Stimulated activated CD8-positive, alpha-beta memory T cell treated with anti-CD3 and anti-CD28 coated beads, Interleukin-12 subunit alpha, Interleukin-12 subunit beta, amount 100 ng/mL, for 24 hours (primary cell): ENCODE measurements around the gene NKD2.
"Not testable (repeated sequence)": the region's sequence is repeated elsewhere in the genome, so short reads cannot be mapped to it uniquely, and the experiment has no call there.

Experiments used
- DNase-seq: peaks from one replicate; pipeline ENCODE4 v3.0.0-alpha.2; 2020; ENCODE audit errors: extremely low read depth

Gene NKD2

GRCh38 chr5:1000329-1000728 lies 8.3 kb upstream of the NKD2 start:
- no peak for DNase-seq

DNA sequence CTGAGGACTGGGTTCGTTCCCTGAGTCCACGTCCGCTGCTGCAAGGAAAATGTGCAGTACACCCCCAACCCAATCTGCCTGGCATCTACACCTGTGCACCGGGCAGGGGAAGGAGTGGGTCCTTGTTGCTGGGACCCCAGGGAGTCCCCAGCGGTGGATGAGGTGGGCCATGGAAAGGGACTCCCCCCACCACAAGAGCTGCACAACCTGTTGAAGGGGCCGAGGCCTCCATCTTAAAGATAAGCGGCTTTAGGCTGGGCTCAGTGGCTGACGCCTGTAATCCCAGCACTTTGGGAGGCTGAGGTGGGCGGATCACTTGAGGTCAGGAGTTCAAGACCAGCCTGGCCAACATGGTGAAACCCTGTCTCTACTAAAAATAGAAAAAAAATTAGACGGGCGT lies 7.8 kb upstream of the NKD2 start:
- not testable (repeated sequence) for DNase-seq

- no peak for DNase-seq
Observed at GRCh38 chr5:1001406-1002270, 7.0 kb upstream of the NKD2 start.

DNA sequence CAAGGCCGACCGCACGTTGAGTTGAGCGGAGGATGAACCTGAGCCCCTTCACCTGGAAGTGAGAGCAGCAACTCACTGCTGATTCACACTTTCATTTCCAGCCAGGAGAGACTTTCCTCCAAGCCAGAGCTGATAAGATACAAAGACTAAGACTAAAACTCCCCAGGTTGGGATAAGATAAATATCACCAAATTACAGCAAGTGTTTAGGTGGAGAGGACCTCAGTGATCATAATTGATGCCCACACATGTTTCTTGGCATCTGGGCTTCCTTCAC lies 6.4 kb upstream of the NKD2 start:
- DNase-seq, result no peak

DNA sequence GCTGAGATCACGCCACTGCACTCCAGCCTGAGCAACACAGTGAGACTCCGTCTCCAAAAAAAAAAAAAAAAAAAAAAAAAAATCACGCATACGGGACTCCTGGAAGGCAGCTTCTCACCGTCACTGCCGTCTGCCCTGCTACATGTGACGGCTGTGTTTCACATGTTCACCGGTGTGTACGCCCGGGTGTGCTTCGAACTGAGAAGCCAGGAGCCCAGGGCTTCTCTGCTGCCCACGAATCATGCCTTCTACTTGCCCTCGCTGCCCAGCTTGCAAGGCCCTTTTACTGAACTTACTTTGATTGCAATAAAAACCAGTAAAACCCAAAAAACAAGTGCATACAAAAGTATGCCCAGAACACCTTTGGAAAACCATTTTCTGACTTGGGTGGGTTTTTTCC lies 5.8 kb upstream of the NKD2 start:
- no peak for DNase-seq

GRCh38 chr5:1003296-1003937 lies 5.2 kb upstream of the NKD2 start:
- DNase-seq, result no peak

GRCh38 chr5:1004461-1005248 lies 3.9 kb upstream of the NKD2 start:
- no peak for DNase-seq

DNA sequence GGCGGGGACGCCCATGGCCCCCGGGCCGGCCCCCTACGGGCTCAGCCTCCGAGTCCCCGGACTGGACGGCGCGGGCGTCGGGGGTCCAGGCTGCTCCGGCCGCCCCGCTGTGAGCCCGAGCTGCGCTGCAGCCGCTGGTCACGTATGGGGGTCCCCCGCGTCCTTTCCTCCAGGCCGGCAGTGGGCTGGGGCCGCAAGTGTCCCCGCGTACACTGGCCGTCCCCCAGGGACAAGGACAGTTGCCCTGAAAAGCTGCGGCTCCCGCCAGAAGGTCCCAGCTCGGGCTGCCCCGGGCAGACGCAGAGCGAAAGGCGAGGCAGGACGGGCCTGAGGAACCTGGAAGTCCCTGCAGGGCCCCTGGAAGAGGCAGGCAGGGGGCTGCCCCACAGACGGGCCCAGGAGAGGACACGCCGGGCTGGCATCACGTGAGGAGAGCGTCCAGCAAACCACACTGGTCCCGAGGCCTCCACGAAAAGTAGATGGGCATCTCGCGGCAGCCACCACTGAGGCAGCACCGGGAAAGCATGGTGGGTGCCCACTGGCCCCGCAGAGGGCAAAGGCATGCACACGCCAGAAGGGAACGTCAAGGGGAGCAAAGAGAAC lies 3.3 kb upstream of the NKD2 start:
- DNase-seq, result no peak

DNA sequence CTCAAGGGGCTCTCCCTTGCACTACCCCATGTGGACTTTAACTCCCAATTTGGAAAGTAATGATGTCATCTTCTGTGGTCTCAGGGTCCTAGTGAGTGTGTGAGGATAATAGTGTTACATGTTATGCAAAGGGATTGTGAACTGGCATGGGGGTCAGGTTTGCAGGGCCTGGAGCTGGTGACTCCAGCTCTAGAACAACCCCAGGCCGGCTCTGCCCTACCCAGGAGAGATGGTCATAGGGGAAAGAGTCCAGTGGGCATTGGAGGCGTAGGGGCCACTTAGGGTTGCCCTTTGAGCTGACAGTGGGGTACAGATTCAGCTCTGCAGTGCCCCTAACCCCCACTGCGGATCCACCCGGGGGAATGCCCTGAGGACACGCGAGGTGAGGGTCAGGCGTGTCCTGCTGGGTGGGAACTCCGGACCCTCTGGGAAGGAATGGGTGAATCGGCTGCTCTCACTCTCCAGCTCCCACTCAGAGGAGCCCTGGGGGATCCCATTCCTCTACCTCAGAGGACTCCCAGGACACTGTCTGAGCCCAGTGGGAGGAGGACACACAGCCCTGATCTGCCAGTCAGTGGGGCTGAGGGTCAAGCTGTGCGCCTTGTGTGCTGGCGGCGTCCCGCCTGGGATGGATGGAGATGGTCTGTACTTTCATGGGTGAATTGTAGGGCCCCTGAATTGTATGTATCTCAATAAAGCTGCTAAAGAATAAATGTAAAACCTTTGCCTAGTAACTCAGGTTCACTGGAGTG lies 2.5 kb upstream of the NKD2 start:
- DNase-seq, result no peak

DNA sequence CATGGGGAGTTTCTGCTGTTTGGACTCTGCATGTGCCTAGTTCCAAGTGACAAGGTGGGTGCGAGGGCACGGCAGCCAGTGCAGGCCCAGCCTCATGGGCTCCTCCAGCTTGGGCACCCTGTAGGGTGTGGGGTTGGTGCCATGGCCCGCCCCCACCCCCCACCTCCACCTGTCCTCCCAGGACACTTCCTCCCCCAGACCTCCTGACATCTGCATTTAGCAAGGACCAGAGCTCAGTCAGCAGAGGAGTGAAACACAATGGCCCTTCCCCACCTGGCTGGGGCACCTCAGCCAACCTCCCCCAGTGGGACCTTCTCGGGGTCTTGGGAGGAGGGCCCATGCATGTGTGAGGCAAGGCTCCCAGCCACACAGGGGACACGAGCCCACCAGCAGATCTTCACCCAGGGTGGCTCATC lies 1.9 kb upstream of the NKD2 start:
- no peak for DNase-seq

GRCh38 chr5:1007221-1007680 lies 1.4 kb upstream of the NKD2 start:
- no peak for DNase-seq

DNA sequence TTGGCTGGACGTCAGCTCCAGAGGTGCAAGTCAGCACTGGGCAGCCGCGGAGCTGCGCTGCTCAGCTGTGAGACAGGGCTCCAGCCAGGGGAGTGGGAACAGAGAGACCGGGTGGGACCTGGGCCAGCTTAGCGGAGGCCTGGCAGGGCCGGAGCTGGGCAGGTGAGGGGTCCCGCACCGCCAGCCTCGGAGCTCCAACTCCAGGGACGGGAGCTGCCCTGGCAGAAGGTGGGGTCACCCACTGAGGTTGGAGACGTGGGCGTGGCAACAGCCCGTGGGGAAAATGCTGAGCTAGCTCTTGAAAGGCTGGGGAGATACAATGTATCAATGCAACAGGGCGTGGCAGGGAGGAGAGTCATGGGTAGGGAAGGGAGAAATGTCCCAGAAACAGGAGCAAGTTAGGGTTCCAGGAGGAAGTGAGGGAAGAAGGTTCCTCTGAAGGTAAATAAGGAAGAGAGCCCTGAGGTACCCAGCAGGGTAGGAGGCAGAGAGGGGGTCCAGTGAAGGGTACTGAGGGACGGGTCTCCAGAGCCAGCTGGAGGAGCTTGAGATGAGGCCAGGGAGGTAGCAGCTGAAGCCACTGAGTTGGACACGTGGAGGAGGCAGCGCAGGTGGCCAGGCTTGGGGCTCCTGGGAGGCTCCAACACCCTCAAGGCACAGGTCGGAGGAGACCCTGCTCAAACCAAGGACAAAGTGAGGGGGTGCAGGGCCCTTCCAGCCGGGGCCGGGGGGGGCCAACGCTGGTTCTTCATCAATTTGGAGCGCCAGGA lies 736 bp upstream of the NKD2 start:
- no peak for DNase-seq

GRCh38 chr5:1009359-1010180 lies 968 bp downstream of the NKD2 start:
- DNase-seq, result no peak

DNA sequence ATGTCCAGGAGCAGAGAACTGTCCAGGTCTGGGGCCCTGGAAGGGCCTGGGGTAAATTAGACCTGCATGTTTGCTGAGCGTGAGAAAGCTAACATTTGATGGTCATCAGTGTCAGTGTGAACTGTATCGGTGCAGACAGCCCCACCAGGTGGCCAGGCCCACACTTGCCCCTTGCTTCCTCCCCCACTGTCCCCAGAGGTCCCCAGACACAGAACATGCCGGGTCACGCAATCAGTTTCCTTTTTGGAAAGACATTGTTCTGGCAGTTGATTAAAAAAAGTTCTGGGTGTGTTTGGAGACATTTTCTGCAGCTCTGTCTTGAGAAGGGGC lies 1.5 kb downstream of the NKD2 start:
- DNase-seq, result no peak

- no peak for DNase-seq
Observed at GRCh38 chr5:1010641-1011046, 2.0 kb downstream of the NKD2 start.

- DNase-seq, result no peak
Observed at GRCh38 chr5:1011226-1011631, 2.6 kb downstream of the NKD2 start.

DNA sequence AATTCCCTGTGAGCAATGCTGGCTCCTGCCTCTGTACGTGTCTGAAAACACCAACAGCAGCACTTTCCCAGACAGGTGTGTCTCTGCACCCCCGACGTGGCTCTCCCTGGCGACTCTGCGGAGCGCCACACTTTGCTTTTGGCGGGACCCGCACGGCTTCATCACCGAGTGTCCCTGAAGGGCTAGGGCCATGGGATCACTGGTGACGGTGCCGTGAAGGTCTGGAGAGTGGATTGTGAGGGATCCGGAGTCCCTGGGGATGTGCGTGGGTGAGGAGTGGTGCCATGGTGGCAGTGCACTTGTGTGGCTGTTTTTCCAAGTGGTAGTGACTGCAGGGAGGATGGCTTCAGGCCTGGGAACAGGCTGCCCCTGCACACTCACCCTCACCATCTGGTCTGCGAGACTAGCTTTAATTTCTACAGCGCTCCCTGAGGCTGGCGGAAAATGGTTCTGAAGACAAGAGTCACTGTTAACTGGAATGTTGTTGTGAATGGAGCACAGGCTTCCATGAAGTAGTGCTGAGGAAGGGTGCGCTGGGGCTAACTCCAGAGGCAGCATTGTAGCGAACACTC lies 3.2 kb downstream of the NKD2 start:
- no peak for DNase-seq

DNA sequence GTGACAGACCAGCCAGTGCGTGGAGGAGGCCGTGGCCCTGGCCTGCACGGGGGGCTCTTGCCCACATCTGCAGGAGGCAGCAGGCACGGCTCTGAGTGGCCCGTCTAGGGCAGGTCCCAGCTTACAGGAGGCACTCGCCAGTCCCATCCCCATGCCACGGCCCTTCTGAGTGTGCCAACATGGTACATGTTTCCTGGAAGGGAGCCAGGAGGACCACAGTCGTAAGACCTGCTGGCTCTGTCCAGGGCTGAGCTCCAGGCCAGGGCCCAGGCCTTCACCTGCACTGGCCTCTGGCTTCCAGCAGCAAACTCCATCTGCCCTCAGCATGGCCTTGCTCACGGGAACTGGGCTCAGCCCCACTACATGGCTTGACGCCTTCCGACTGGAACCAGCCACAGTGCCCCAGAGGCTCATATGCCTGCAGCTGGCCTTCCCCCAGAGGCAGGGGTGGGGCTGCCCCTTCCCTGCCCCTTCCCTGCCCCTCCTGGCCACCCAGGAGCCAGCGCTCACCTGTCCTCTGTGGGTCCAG lies 3.8 kb downstream of the NKD2 start:
- DNase-seq, result no peak

DNA sequence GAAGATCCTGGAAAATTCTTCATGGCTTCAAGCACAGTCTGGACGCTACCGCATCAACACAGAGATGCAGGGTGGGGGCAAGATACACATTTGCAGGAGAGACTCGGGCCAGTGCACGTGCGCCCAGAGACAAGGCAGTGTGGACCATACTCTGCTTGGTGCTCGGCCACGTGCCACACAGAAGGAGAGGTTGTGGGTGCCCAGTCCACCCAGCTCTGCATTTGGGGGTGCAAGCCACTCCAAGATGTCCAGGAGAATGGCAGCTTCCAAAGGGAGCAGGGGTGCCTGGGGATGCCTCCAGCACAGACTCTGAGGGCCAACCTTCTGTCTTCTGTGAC lies 4.3 kb downstream of the NKD2 start:
- no peak for DNase-seq
